ENCODE measurements around the gene YWHAQ.

DNA sequence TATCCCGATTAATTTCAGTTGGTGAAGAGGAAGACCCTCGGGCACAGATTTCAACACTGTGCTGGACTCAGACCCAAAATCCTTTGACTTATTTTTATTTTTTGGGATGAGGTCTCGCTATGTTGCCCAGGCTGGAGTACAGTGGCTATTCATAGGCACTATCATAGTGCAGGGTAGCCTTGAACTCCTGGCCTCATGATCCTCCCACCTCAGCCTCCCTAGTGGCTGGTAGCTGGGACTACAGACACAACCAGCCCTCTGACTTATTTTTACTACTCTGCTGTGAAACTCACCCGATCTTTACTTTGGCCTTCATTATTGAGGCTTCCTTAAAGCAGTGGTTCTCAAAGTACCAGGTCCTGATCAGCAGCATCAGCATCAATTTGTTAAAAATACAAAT lies 57.0 kb downstream of the YWHAQ start:
- TF ChIP-seq POLR2A (IDR thresholded peaks at IDR 0.05; ENCODE audit: low read depth, low read length) (no peak), POLR2AphosphoS5 (IDR thresholded peaks at IDR 0.05; ENCODE audit: low read depth, low read length) (no peak), TAF1 (IDR thresholded peaks at IDR 0.05; ENCODE audit: borderline replicate concordance, low read depth, low read length) (no peak)

All from GM12892 (cell line).